Lung (tissue), 12 donors: ENCODE measurements around the gene TBK1. TPM values are rescaled to one million over a fixed set of nuclear protein-coding genes. Genes with fewer than 3 reads are reported as not detected.

Source experiments
- ATAC-seq: fragments of 200-7000 bp; cut with Tn5 transposase; one replicate; pipeline ENCODE4 v1.9.1; 2020; ENCODE audit warnings: moderate number of reproducible peaks; ENCODE audit not compliant: insufficient read depth, low FRiP score
- DNase-seq, 3 donors: peaks; one replicate each; pipeline ENCODE4 v3.0.0-alpha.2; 2013 to 2017
- H3K27ac ChIP-seq, 2 donors: one replicate each; pipeline ENCODE4 v1.5.1; 2013; ENCODE audit warnings: mild to moderate bottlenecking in 2 of 2, moderate library complexity in 2 of 2, control low read depth in 1 of 2, inconsistent platforms in 1 of 2, low read depth in 1 of 2, low read length in 1 of 2
- H3K27me3 ChIP-seq, 3 donors: one replicate each; pipeline ENCODE4 v1.5.1; 2013; ENCODE audit warnings: low read length in 2 of 3; ENCODE audit not compliant: control insufficient read depth in 3 of 3, insufficient read depth in 3 of 3
- H3K36me3 ChIP-seq, 4 donors: one replicate each; pipeline ENCODE4 v1.5.1; 2013; ENCODE audit warnings: low read length in 4 of 4, mild to moderate bottlenecking in 1 of 4, moderate library complexity in 1 of 4; ENCODE audit not compliant: control insufficient read depth in 4 of 4, insufficient read depth in 4 of 4
- H3K4me1 ChIP-seq, 5 donors: one replicate each; pipeline ENCODE4 v1.5.1; 2013; ENCODE audit warnings: low read length in 5 of 5, mild to moderate bottlenecking in 2 of 5, moderate library complexity in 1 of 5; ENCODE audit not compliant: control insufficient read depth in 5 of 5, insufficient read depth in 5 of 5
- H3K4me3 ChIP-seq: one replicate; pipeline ENCODE4 v1.5.1; 2013; ENCODE audit warnings: mild to moderate bottlenecking, control low read depth, moderate library complexity
- H3K9ac ChIP-seq, 2 donors: one replicate each; pipeline ENCODE4 v1.5.1; 2013; ENCODE audit warnings: low read length in 2 of 2, control low read depth in 1 of 2; ENCODE audit not compliant: insufficient read depth in 1 of 2
- H3K9me3 ChIP-seq, 4 donors: one replicate each; pipeline ENCODE4 v1.5.1; 2013; ENCODE audit warnings: low read length in 3 of 4, mild to moderate bottlenecking in 1 of 4, moderate library complexity in 1 of 4; ENCODE audit not compliant: control insufficient read depth in 4 of 4, insufficient read depth in 3 of 4
- WGBS, 2 donors: extraction: QIAGEN DNeasy Blood & Tissue Kit; methylation state at CpG; one replicate each; pipeline ENCODE4 v1.1.7; 2013; 5-methylcytosine and 5-hydroxymethylcytosine counted together
- polyA plus RNA-seq, 2 donors: library from polyadenylated mRNA; stranded (reverse); fragments of 200-250 nt; gene quantifications; one replicate each; pipeline ENCODE4 v1.2.1, GENCODE V29; 2013
- total RNA-seq, 2 donors: library from RNA; depleted of rRNA in 1 of 2; stranded (reverse); fragments of >200 nt in 1 of 2; gene quantifications; one replicate each; pipeline ENCODE4 v1.2.1, GENCODE V29; 2014 to 2021
- TF ChIP-seq, protein P1 (sequence below): IDR thresholded peaks from 2 replicates; pipeline ENCODE4 v1.5.1; 2012; ENCODE audit warnings: mild to moderate bottlenecking; ENCODE audit errors: control extremely low read depth, extremely low read depth
- donor health status: control.
- donor health status: control.
- donor health status: Bipolar disorder and iron deficiency.
- donor health status: healthy.
- donor health status: DM: yes; HTN: yes; CAD: no.

Gene TBK1
- total and polyA plus RNA-seq, 4 donors, result 14.5 to 50.1 (median 18.7) TPM

DNA sequence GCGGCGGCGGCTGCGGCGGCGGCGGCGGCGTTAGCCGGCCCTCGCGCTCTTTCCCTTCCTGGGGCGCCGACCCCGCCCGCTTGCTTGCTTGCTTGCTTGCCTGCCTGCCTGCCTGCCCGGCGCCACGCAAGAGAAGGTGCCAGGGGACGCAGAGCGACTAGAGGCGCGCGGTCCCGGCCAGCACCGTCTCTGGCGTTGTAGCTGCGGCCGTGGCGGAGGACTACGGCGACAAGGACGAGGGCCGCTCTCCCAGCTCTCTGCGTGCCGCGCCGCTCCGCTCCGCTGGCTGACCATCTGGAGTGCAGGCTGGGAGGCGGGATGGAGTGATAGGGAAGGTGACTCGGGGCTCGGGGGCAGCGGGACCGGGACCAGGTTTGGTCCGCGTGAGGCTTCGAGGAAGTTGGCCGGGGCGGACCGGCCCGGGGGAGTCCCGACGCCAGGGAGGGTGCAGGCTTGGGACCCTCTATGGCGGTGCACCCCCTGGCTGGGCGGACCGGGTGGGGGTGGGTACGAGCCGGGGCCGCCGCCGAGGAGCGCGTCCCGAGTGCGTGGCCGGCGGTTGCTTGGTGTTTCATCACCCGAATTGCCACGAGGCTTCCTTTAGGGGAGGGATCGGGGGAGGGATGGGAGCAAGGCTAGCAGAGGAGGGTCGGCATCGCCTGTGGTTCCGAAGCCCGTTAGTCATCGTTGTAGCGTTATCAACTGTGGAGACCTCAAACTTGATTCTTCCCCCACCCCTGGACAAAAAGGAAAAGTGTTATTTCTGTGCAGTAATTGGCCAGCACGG, 47.3 kb upstream of the TBK1 start:
- WGBS, 2 donors, result 0 to 1% methylated on average over 61 to 78 of the region's 78 CpGs
- ATAC-seq (peak; percentile 59), DNase-seq (peak; percentile 67 to 70 (median 69))
- Histone ChIP-seq H3K27me3 (no peaks in the 10 kb centered on the region), H3K4me1 (peaks cover 0 to 6% (median 0%) of the 10 kb centered on the region in 5 donors), H3K9ac (peak overlapping the region; percentile 63 to 94), H3K36me3 (no peaks in the 10 kb centered on the region), H3K4me3 (peak overlapping the region; percentile 85), H3K9me3 (no peaks in the 10 kb centered on the region), H3K27ac (peak overlapping the region; percentile 97 to 99)
- TF ChIP-seq, protein P1, sequence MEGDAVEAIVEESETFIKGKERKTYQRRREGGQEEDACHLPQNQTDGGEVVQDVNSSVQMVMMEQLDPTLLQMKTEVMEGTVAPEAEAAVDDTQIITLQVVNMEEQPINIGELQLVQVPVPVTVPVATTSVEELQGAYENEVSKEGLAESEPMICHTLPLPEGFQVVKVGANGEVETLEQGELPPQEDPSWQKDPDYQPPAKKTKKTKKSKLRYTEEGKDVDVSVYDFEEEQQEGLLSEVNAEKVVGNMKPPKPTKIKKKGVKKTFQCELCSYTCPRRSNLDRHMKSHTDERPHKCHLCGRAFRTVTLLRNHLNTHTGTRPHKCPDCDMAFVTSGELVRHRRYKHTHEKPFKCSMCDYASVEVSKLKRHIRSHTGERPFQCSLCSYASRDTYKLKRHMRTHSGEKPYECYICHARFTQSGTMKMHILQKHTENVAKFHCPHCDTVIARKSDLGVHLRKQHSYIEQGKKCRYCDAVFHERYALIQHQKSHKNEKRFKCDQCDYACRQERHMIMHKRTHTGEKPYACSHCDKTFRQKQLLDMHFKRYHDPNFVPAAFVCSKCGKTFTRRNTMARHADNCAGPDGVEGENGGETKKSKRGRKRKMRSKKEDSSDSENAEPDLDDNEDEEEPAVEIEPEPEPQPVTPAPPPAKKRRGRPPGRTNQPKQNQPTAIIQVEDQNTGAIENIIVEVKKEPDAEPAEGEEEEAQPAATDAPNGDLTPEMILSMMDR, result no peak

DNA sequence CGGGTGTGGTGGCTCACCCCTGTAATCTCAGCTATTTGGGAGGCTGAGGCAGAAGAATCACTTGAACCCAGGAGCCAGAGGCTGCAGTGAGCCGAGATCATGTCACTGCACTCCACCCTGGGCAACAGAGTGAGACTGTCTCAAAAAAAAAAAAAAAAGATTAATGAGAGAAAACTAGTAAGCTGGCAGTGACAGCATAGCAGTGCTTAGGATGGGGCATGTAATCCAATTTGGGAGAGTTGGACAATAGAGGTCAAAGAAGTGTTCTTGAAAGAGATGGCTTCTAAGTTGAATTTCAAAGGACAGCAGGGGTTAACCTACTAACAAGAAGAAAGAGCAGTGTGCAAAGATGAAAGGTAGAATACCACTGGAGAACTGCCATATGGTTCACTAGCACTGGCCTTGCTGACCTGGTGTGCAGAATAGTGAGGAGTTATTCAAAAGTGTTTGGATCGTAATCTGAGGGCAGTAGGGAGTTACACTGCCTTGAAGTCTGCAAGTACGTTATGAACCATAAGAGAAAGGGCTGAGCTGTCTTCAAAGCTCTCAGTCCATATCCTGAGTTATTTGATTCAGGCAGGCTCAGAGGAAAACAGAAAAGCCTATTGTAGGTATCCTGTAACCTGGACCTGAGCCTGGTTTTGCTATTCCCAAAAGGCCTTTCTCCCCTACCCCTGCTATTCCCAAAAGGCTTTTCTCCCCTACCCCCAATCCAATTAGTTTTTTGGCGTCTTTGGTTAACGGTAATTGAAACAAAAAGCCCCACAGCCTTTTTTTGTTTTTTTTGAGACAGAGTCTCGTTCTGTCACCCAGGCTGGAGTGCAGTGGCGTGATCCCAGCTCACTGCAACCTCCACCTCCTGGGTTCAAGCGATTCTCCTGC, 44.3 kb upstream of the TBK1 start:
- Histone ChIP-seq H3K4me3 (no peak overlapping the region), H3K27ac (no peak overlapping the region), H3K9me3 (no peaks in the 10 kb centered on the region), H3K36me3 (peaks cover 6 to 15% (median 10%) of the 10 kb centered on the region in 4 donors), H3K9ac (no peak overlapping the region), H3K4me1 (peaks cover 0 to 6% (median 0%) of the 10 kb centered on the region in 5 donors), H3K27me3 (no peaks in the 10 kb centered on the region)
- WGBS, 2 donors, result 89 to 90% methylated on average over 9 of the region's 9 CpGs
- TF ChIP-seq, protein P1, result no peak
- no peak for ATAC-seq
- DNase-seq, result no peak

DNA sequence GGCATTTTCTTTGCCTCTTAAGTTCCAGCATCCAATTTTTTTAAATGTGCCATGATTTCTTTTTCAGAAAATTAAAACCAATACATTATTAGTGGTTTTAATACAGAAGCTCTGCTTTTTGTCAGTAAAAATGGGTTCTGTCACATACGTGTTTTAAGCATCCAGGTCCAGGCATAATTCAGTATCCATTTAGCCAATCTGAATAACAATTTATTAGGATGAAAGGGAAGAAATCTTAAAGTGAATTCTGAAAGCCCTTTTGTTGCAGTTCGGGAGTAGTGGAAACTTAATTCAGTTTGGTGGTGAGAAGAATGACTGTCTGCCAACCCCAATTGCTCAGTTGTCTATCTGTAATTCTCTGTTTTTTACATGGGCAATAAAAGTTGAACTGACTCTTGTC, 40.5 kb upstream of the TBK1 start:
- peaks cover 16 to 31% (median 23%) of the 10 kb centered on the region in 4 donors for H3K36me3 ChIP-seq
- DNase-seq (no peak), ATAC-seq (no peak)
- no peak overlapping the region for H3K9ac ChIP-seq
- 97 to 98% methylated on average over 2 of the region's 2 CpGs for WGBS, 2 donors
- no peaks in the 10 kb centered on the region for H3K27me3 ChIP-seq
- TF ChIP-seq, protein P1, result no peak
- H3K9me3 ChIP-seq, result no peaks in the 10 kb centered on the region
- no peak overlapping the region for H3K4me3 ChIP-seq
- peaks cover 0 to 3% (median 0%) of the 10 kb centered on the region in 5 donors for H3K4me1 ChIP-seq
- no peak overlapping the region for H3K27ac ChIP-seq
